NCI-H128 (cell line): Measurements from ENCODE around the gene FAM229A.
"Not testable (repeated sequence)": the region's sequence is repeated elsewhere in the genome, so short reads cannot be mapped to it uniquely, and the experiment has no call there.

Experiments used
- DNase-seq: peaks from one replicate; lab custom pipeline; 2025; ENCODE audit not compliant: unreplicated experiment; lab: John Stamatoyannopoulos, UW

The FAM229A gene

GRCh38 chr1:32362474-32363313, at the start of gene FAM229A, which contains the start of gene TSSK3:
FAM229A (minus strand) TSS chr1:32362485; CDS start chr1:32362091, 394 bp downstream.
TSSK3 (plus strand) TSS chr1:32362539; CDS start chr1:32362702, 163 bp downstream.
- no peak for DNase-seq

- no peak for DNase-seq
Measured at GRCh38 chr1:32411261-32411660, 49.0 kb upstream of the FAM229A start.

- no peak for DNase-seq
Measured at GRCh38 chr1:32406629-32407111, 44.4 kb upstream of the FAM229A start.

- DNase-seq, result no peak
Measured at GRCh38 chr1:32405672-32406467, 43.6 kb upstream of the FAM229A start.

GRCh38 chr1:32404946-32405345, 42.7 kb upstream of the FAM229A start:
- DNase-seq, result no peak

GRCh38 chr1:32400876-32401631, 38.8 kb upstream of the FAM229A start:
- DNase-seq, result peak; percentile 84

GRCh38 chr1:32399843-32400242, 37.6 kb upstream of the FAM229A start:
- no peak for DNase-seq

GRCh38 chr1:32398401-32398800, 36.1 kb upstream of the FAM229A start:
- no peak for DNase-seq

GRCh38 chr1:32396524-32396923, 34.2 kb upstream of the FAM229A start:
- DNase-seq, result not testable (repeated sequence)

- DNase-seq, result no peak
Measured at GRCh38 chr1:32394890-32395432, 32.7 kb upstream of the FAM229A start.

- peak; percentile 99 for DNase-seq
Measured at GRCh38 chr1:32394141-32394889, 32.0 kb upstream of the FAM229A start, which contains the start of gene BSDC1. BSDC1 (minus strand) TSS chr1:32394441; CDS start chr1:32394414, 27 bp downstream.

GRCh38 chr1:32393832-32394140, 31.5 kb upstream of the FAM229A start:
- DNase-seq, result no peak

- DNase-seq, result no peak
Measured at GRCh38 chr1:32393136-32393535, 30.9 kb upstream of the FAM229A start.

GRCh38 chr1:32392325-32392724, 30.0 kb upstream of the FAM229A start:
- DNase-seq, result no peak

GRCh38 chr1:32390904-32391870, 28.9 kb upstream of the FAM229A start:
- no peak for DNase-seq

GRCh38 chr1:32388641-32389040, 26.4 kb upstream of the FAM229A start:
- DNase-seq, result no peak

GRCh38 chr1:32386676-32387392, 24.5 kb upstream of the FAM229A start:
- DNase-seq, result no peak

- no peak for DNase-seq
Measured at GRCh38 chr1:32380057-32380456, 17.8 kb upstream of the FAM229A start.
